Activated CD4-positive, CD25-positive, alpha-beta regulatory T cell treated with anti-CD3 and anti-CD28 coated beads, Interleukin-2, amount 50 U/mL, for 24 hours (primary cell): ENCODE measurements around the gene FLAD1.

Experiments used
- ATAC-seq, 2 donors: fragments of 150-1000 bp; cut with Tn5 transposase; one replicate each; pipeline ENCODE4 v1.10.0; 2021; ENCODE audit warnings: mild to moderate bottlenecking in 1 of 2, moderate library complexity in 1 of 2

FLAD1 gene

DNA sequence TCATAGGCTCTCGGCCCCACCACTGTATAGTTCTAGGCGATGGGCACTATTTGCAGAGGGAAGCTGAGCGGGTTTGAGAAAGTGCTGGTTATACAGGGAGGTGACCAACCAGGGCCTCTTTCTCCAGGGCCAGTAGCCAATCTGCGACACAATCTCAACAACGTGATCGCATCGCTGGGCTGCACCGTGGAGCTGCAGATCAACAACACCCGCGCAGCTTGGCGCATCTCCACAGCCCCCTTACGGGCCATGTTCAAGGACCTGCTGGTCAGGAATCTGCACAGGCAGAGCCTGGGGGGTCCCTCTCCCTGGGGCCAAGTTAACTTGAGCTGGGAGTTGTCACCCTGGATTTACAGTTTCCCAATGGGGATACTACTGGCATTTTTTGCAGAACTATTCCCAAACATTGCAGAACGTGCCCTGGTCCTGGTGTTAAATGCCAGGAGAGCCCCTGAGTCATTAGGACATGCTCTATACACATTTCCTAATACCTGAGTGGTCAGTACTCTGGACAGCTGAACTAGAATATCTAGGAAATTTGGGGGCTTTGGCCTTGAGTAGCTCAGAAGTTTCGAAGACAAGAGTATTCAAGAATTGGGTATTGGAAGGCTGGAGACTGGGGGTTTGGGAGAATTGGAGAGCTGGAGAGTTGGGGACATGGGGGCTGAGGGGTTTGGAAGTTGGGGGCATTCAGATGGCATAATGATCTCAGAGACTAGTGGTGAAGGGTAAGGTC lies 57.4 kb downstream of the FLAD1 start:
- no peak for ATAC-seq
